Fibroblast of the aortic adventitia (primary cell): ENCODE results near the gene SETBP1. TPM values are rescaled to one million over a fixed set of nuclear protein-coding genes. Genes with fewer than 3 reads are reported as not detected.

Source experiments
- DNase-seq: peaks from one replicate; pipeline ENCODE4 v3.0.0-alpha.2; 2010; ENCODE audit warnings: low read depth
- H3K4me3 ChIP-seq: 2 replicates; pipeline ENCODE4 v1.5.1; 2011; ENCODE audit warnings: low read depth, mild to moderate bottlenecking, control low read depth, low read length, moderate library complexity
- CTCF ChIP-seq: IDR thresholded peaks from 2 replicates; pipeline ENCODE4 v1.5.1; 2011; ENCODE audit warnings: mild to moderate bottlenecking, low read length, control low read depth, inconsistent platforms; ENCODE audit not compliant: insufficient read depth
- total RNA-seq: library from RNA; depleted of rRNA; stranded (reverse); fragments of >200 nt; gene quantifications from 2 replicates; pipeline ENCODE4 v1.2.3, GENCODE V29; 2012; ENCODE audit warnings: low replicate concordance

Gene SETBP1
- total RNA-seq, 1 donor = 10.5 TPM

- no peak for TF ChIP-seq CTCF
- DNase-seq = no peak
- H3K4me3 ChIP-seq = no peak overlapping the region
Observed at GRCh38 chr18:44857744-44858491, 177.2 kb downstream of the SETBP1 start.

GRCh38 chr18:44859263-44859662 is 178.6 kb downstream of the SETBP1 start:
- H3K4me3 ChIP-seq = no peak overlapping the region
- no peak for DNase-seq
- no peak for TF ChIP-seq CTCF

GRCh38 chr18:44859751-44860439 is 179.2 kb downstream of the SETBP1 start:
- TF ChIP-seq CTCF = no peak
- no peak for DNase-seq
- no peak overlapping the region for H3K4me3 ChIP-seq

GRCh38 chr18:44862112-44862511 is 181.4 kb downstream of the SETBP1 start:
- no peak for TF ChIP-seq CTCF
- DNase-seq = no peak
- H3K4me3 ChIP-seq = no peak overlapping the region

GRCh38 chr18:44866103-44866502 is 185.4 kb downstream of the SETBP1 start:
- no peak for DNase-seq
- H3K4me3 ChIP-seq = no peak overlapping the region
- TF ChIP-seq CTCF = no peak

GRCh38 chr18:44869533-44869932 is 188.8 kb downstream of the SETBP1 start:
- no peak overlapping the region for H3K4me3 ChIP-seq
- DNase-seq = no peak
- TF ChIP-seq CTCF = no peak
